GM04503 (cell line): ENCODE data around the gene GABBR2.

Experiments used
- DNase-seq: peaks from one replicate; pipeline ENCODE4 v3.0.0-alpha.2; 2012; ENCODE audit warnings: low read depth

GABBR2 gene

GRCh38 chr9:98569491-98569890 lies 139.2 kb downstream of the GABBR2 start:
- no peak for DNase-seq

- DNase-seq, result no peak
These were observed 139.7 kb downstream of the GABBR2 start for GRCh38 chr9:98568909-98569469.

- no peak for DNase-seq
These were observed 140.4 kb downstream of the GABBR2 start for GRCh38 chr9:98568234-98568908.

- DNase-seq, result no peak
These were observed 141.0 kb downstream of the GABBR2 start for GRCh38 chr9:98567540-98568233.

- no peak for DNase-seq
These were observed 143.3 kb downstream of the GABBR2 start for GRCh38 chr9:98565152-98566135.

- no peak for DNase-seq
These were observed 144.0 kb downstream of the GABBR2 start for GRCh38 chr9:98564714-98565113.

- no peak for DNase-seq
These were observed 144.7 kb downstream of the GABBR2 start for GRCh38 chr9:98563988-98564387.

GRCh38 chr9:98563212-98563907 lies 145.4 kb downstream of the GABBR2 start:
- no peak for DNase-seq

GRCh38 chr9:98559561-98559960 lies 149.2 kb downstream of the GABBR2 start:
- no peak for DNase-seq

GRCh38 chr9:98558575-98558974 lies 150.2 kb downstream of the GABBR2 start:
- no peak for DNase-seq

GRCh38 chr9:98556511-98556910 lies 152.2 kb downstream of the GABBR2 start:
- DNase-seq, result no peak

GRCh38 chr9:98555651-98556465 lies 152.9 kb downstream of the GABBR2 start:
- DNase-seq, result no peak

GRCh38 chr9:98554752-98555151 lies 154.0 kb downstream of the GABBR2 start:
- DNase-seq, result no peak

- DNase-seq, result no peak
These were observed 156.4 kb downstream of the GABBR2 start for GRCh38 chr9:98552331-98552730.

GRCh38 chr9:98551511-98552286 lies 157.0 kb downstream of the GABBR2 start:
- DNase-seq, result no peak

GRCh38 chr9:98550206-98550820 lies 158.4 kb downstream of the GABBR2 start:
- no peak for DNase-seq

- DNase-seq, result no peak
These were observed 159.3 kb downstream of the GABBR2 start for GRCh38 chr9:98549401-98549800.

GRCh38 chr9:98547606-98548005 lies 161.1 kb downstream of the GABBR2 start:
- no peak for DNase-seq

GRCh38 chr9:98545021-98545420 lies 163.7 kb downstream of the GABBR2 start:
- no peak for DNase-seq
